GM12865 (cell line): ENCODE data around the gene ADAM12.

Experiments used
- DNase-seq: peaks from one replicate; pipeline ENCODE4 v3.0.0; 2010; ENCODE audit warnings: low read depth
- H3K4me3 ChIP-seq: 2 replicates; pipeline ENCODE4 v1.5.1; 2011; ENCODE audit warnings: mild to moderate bottlenecking, low read depth, low read length, control low read depth
- TF ChIP-seq, protein P1 (sequence below): IDR thresholded peaks from 2 replicates; pipeline ENCODE4 v1.5.1; 2011; ENCODE audit warnings: low read length, control low read depth, low read depth, inconsistent platforms; ENCODE audit not compliant: insufficient read depth; ENCODE audit errors: missing control alignments

ADAM12 gene

DNA sequence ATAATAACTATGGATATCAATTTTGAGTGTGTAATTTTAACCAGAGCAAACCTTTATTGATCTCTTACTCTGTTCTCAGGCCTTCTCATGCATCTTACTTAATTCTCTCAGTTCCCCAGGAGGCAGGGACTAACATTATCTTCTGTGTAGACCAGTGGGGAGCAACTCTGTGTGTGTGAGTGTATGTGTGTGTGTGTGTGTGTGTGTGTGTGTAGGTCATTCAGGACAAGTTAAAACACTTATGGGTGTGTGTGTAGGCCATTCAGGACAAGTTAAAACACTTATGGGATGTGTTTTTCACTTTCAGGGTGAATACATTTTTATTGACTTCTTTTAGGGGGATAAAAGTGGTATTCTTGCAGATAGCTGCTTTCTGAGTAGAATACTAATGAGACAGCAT, 145.0 kb downstream of the ADAM12 start:
- H3K4me3 ChIP-seq = no peak overlapping the region
- TF ChIP-seq, protein P1, sequence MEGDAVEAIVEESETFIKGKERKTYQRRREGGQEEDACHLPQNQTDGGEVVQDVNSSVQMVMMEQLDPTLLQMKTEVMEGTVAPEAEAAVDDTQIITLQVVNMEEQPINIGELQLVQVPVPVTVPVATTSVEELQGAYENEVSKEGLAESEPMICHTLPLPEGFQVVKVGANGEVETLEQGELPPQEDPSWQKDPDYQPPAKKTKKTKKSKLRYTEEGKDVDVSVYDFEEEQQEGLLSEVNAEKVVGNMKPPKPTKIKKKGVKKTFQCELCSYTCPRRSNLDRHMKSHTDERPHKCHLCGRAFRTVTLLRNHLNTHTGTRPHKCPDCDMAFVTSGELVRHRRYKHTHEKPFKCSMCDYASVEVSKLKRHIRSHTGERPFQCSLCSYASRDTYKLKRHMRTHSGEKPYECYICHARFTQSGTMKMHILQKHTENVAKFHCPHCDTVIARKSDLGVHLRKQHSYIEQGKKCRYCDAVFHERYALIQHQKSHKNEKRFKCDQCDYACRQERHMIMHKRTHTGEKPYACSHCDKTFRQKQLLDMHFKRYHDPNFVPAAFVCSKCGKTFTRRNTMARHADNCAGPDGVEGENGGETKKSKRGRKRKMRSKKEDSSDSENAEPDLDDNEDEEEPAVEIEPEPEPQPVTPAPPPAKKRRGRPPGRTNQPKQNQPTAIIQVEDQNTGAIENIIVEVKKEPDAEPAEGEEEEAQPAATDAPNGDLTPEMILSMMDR = no peak
- DNase-seq = no peak

DNA sequence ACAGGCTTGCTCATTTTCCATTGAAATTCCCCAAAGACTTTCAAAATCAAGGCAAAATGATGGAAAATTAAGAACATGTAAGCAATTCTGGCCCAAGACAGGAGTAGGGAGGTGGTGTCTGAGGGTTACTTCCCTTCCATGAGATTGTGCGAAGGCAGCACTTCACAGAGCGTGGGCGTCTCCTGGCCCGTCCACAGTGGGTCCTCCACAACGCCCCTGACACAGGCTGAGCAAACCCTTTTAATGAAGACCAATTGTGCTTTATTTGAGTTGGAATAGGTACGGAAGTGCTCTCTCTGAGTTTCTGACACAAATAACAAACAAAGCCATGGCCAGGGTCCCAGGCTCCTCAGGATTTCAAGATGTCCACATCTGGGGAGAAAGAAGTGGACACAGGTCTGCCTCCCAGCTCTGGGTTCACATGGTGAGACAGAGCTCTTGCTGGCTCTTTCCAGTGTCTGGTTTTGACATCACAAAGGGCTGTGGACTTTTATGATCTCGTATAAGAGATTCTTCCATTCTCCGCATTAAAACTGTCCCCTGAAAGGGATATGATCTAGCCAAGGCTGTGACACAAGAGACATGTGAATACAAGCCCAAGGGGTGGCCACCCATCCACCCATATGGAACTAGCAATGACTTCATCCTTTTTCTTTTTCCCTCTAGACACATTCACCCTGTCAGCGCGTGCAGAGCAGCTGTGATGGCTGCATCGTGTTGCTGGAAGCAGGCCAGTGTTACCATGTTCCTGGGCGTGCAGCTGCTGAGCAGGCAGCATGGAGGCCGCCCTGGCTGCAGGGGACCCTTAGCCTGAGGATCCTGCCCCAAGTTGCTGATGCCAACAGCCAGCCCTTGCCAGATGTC, 145.6 kb downstream of the ADAM12 start:
- DNase-seq = no peak
- TF ChIP-seq, protein P1 = no peak
- no peak overlapping the region for H3K4me3 ChIP-seq

DNA sequence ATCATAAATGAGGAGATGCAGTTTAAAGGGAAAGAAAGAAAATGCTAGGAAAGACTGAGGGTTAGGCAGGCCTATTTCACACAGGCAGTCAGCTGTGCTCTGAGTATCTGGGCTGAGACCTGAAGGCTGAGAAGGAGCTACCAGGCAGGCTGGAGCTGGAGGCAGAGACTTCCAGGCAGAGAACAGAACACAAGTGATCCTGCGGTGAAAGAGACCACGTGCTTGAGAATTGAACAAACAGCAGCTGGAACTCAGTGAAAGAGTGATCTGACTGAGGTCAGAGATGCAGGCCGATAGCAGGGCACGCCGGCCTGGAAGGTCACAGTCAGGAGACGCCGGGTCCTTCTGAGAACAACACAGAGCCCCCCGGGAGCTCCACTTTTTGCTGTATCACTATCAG, 147.8 kb downstream of the ADAM12 start:
- DNase-seq = no peak
- TF ChIP-seq, protein P1 = no peak
- H3K4me3 ChIP-seq = no peak overlapping the region

DNA sequence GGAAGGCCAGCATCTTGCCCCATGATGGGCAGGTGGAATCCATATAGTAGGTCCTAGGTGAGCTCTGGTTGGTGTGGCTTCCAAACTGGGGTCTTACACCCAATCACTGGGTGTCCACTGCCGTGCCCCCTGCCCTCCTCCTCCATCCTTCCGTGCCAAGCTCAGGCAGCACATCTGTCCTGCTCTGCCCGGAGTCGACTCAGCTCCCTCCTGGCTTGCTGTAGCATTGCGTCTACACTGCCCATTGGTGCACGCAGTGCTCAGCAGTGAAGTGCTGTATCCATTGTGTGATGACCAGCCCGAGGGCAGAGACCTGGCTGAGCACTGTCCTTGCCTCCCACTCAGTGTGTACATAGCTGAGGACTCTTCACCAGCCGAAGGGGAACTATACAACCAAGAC, 148.4 kb downstream of the ADAM12 start:
- no peak overlapping the region for H3K4me3 ChIP-seq
- DNase-seq = no peak
- TF ChIP-seq, protein P1 = no peak

DNA sequence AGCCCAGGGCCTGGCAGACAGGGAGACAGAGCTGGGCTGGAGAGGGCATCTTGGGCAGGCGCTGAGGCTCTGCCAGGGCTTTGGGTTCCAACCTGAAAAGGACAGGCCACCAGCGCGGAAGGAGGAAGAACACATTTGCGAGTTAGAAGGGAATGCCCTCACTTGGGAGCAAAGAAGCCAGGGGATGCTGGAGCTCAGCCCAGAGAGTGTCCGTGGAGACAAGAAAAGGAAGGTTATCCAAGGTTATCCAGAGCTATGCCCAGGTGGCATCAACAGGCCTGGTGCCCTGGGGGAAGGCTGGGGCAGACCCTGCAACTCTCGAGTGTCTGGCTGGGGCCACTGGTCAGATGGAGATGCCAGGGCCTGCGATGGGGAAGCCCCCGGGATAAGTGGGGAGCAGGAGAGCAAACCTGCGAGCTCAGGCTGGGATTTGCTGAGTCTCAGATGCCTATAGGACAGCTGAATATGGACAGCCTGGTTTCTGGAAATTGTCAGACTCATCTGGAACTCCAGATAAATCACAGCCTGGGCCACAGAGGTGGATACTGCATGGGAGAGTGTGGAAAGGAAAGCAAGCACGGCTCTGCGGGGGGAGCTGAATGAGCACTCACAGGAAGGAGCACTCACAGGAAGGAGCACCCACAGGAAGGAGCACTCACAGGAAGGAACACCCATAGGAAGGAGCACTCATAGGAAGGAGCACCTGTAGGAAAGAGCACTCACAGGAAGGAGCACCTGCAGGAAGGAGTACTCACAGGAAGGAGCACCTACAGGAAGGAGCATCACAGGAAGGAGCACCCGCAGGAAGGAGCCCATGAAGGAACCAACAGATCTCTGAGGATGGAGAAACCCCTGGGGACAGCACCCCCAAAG, 152.1 kb downstream of the ADAM12 start:
- no peak overlapping the region for H3K4me3 ChIP-seq
- DNase-seq = no peak
- TF ChIP-seq, protein P1 = no peak

DNA sequence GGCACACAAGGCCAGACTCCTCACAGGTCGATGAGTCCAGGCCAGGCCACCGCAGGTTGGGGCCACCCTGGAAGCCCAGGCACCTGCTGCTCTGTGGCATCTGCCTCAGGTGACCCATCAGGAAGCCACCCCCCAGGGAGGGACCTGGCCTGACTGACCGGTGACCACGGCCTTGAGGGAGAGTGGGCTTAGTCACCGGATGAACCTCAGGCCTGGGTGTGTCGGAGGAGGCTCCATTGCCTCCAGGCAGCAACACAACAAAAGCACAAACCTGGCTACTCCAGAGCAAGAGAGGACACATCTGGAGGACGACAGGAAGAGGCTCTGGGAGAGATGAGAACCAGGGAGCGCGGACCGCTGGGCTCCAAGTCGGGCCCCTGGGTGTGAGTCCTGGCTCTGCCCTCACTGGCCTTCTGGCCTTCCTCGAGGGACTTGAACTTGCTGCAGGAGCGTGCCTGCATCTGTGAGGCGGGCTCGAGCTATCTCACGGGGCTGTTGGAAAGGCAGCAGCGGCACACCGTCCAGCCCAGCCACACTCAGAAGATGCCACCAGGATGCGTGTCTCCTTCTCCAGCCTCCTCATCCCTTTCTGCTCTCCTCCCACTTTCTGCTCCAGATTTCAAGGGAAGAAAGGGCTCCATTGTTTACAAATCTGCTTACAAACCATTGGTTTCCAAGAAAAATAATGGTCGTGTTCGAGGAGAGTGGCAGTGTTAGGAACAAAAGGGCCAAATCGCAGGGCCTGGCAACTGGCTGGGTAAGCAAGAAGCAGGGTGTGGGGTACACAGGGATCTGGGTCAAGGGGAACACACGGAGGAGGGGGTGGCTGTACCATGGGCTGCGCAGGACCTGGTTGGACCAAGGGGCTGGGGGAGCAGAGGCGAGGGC, 152.9 kb downstream of the ADAM12 start:
- no peak overlapping the region for H3K4me3 ChIP-seq
- no peak for DNase-seq
- TF ChIP-seq, protein P1 = no peak
